ENCODE results near the gene PTGER2. TPM values are rescaled to one million over a fixed set of nuclear protein-coding genes. Genes with fewer than 3 reads are reported as not detected.
A peak's percentile ranks its signal among the peaks of the same experiment; 100 is the strongest.

PTGER2 gene
- total and polyA plus RNA-seq, 8 donors: 1.3 to 22.0 (median 10.6) TPM

- peaks cover 0 to 31% (median 9%) of the 10 kb centered on the region in 4 donors for H3K4me1 ChIP-seq
- 19 to 37% (median 27%) methylated on average over 2 of the region's 2 CpGs for WGBS, 5 donors
- peak in 1 of 2 donors; percentile 42 for DNase-seq
- no peaks in the 10 kb centered on the region for H3K27me3 ChIP-seq
- TF ChIP-seq POLR2A (IDR thresholded peaks at IDR 0.05) (no peak), POLR2AphosphoS5 (IDR thresholded peaks at IDR 0.05) (peak in 2 of 3 donors; percentile 22 to 28)
- H3K36me3 ChIP-seq: no peaks in the 10 kb centered on the region
- H3K4me3 ChIP-seq: no peak overlapping the region
- peak overlapping the region in 3 of 5 donors; percentile 15 to 79 (median 18) for H3K27ac ChIP-seq
- intact Hi-C loops (cut with DNase I; ENCODE audit: low total_unique reads): no loop called here
- no peaks in the 10 kb centered on the region for H3K9me3 ChIP-seq
Observed at GRCh38 chr14:52348776-52349175, 34.7 kb downstream of the PTGER2 start.

GRCh38 chr14:52349731-52350130 lies 35.6 kb downstream of the PTGER2 start:
- intact Hi-C loops (cut with DNase I; ENCODE audit: low total_unique reads): no loop called here
- no peak overlapping the region for H3K4me3 ChIP-seq
- H3K36me3 ChIP-seq: no peaks in the 10 kb centered on the region
- WGBS, 5 donors: 71 to 78% (median 75%) methylated on average over 2 of the region's 2 CpGs
- no peaks in the 10 kb centered on the region for H3K9me3 ChIP-seq
- peaks cover 0 to 31% (median 13%) of the 10 kb centered on the region in 4 donors for H3K4me1 ChIP-seq
- no peak for DNase-seq
- H3K27me3 ChIP-seq: no peaks in the 10 kb centered on the region
- TF ChIP-seq CTCF (IDR thresholded peaks at IDR 0.05) (no peak), EP300 (IDR thresholded peaks at IDR 0.05) (no peak), POLR2AphosphoS5 (IDR thresholded peaks at IDR 0.05) (no peak), POLR2A (IDR thresholded peaks at IDR 0.05) (no peak)
- peak overlapping the region in 2 of 5 donors; percentile 73 to 79 for H3K27ac ChIP-seq

- H3K9me3 ChIP-seq: no peaks in the 10 kb centered on the region
- WGBS, 5 donors: 47 to 86% (median 52%) methylated on average over 3 of the region's 3 CpGs
- DNase-seq: no peak
- no peaks in the 10 kb centered on the region for H3K27me3 ChIP-seq
- H3K27ac ChIP-seq: peak overlapping the region in 4 of 5 donors; percentile 73 to 83 (median 77)
- H3K36me3 ChIP-seq: no peaks in the 10 kb centered on the region
- TF ChIP-seq POLR2A (IDR thresholded peaks at IDR 0.05) (no peak), CTCF (IDR thresholded peaks at IDR 0.05) (no peak), POLR2AphosphoS5 (IDR thresholded peaks at IDR 0.05) (no peak), EP300 (IDR thresholded peaks at IDR 0.05) (no peak)
- intact Hi-C loops (cut with DNase I; ENCODE audit: low total_unique reads): no loop called here
- peaks cover 0 to 31% (median 15%) of the 10 kb centered on the region in 4 donors for H3K4me1 ChIP-seq
- no peak overlapping the region for H3K4me3 ChIP-seq
Observed at GRCh38 chr14:52350445-52350844, 36.3 kb downstream of the PTGER2 start.

GRCh38 chr14:52351233-52352060 lies 37.3 kb downstream of the PTGER2 start:
- H3K27ac ChIP-seq: peak overlapping the region; percentile 31 to 83 (median 75)
- no peak overlapping the region for H3K4me3 ChIP-seq
- no peaks in the 10 kb centered on the region for H3K36me3 ChIP-seq
- peaks cover 0 to 31% (median 18%) of the 10 kb centered on the region in 4 donors for H3K4me1 ChIP-seq
- TF ChIP-seq POLR2AphosphoS5 (IDR thresholded peaks at IDR 0.05): peak in 2 of 3 donors; percentile 57 to 76
- no peak for TF ChIP-seq CTCF (IDR thresholded peaks at IDR 0.05)
- TF ChIP-seq EP300 (IDR thresholded peaks at IDR 0.05): no peak
- TF ChIP-seq POLR2A (IDR thresholded peaks at IDR 0.05): no peak
- DNase-seq: peak in 1 of 2 donors; percentile 67
- 36 to 48% (median 42%) methylated on average over 7 of the region's 7 CpGs for WGBS, 5 donors
- intact Hi-C loops (cut with DNase I; ENCODE audit: low total_unique reads): no loop called here
- H3K27me3 ChIP-seq: no peaks in the 10 kb centered on the region
- no peaks in the 10 kb centered on the region for H3K9me3 ChIP-seq
